Subcutaneous abdominal adipose tissue (tissue), 5 donors: ENCODE measurements around the gene PPP1CC.
"Not testable (repeated sequence)": the region's sequence is repeated elsewhere in the genome, so short reads cannot be mapped to it uniquely, and the experiment has no call there.

Source experiments
- H3K27ac ChIP-seq: one replicate; pipeline ENCODE4 v1.7.0; 2013; ENCODE audit warnings: low read depth, mild to moderate bottlenecking, inconsistent platforms, low read length, moderate library complexity
- H3K27me3 ChIP-seq, 5 donors: one replicate each; pipeline ENCODE4 v1.7.0; 2013; ENCODE audit warnings: low read length in 5 of 5, inconsistent platforms in 1 of 5; ENCODE audit not compliant: control insufficient read depth in 5 of 5, insufficient read depth in 4 of 5
- H3K36me3 ChIP-seq, 5 donors: one replicate each; pipeline ENCODE4 v1.7.0; 2013; ENCODE audit warnings: low read length in 5 of 5; ENCODE audit not compliant: control insufficient read depth in 5 of 5, insufficient read depth in 5 of 5
- H3K4me1 ChIP-seq, 5 donors: one replicate each; pipeline ENCODE4 v1.7.0; 2013; ENCODE audit warnings: low read length in 5 of 5, mild to moderate bottlenecking in 3 of 5, moderate library complexity in 1 of 5; ENCODE audit not compliant: control insufficient read depth in 5 of 5, insufficient read depth in 5 of 5
- H3K4me3 ChIP-seq, 5 donors: one replicate each; pipeline ENCODE4 v1.7.0; 2013; ENCODE audit warnings: low read length in 5 of 5, low read depth in 1 of 5
- H3K9ac ChIP-seq, 5 donors: one replicate each; pipeline ENCODE4 v1.7.0; 2013; ENCODE audit warnings: low read length in 5 of 5, mild to moderate bottlenecking in 4 of 5, moderate library complexity in 3 of 5
- H3K9me3 ChIP-seq, 5 donors: one replicate each; pipeline ENCODE4 v1.7.0; 2013; ENCODE audit warnings: low read length in 5 of 5; ENCODE audit not compliant: control insufficient read depth in 5 of 5
- donor health status: healthy.
- donor health status: healthy.
- donor health status: healthy.
- donor health status: healthy.
- donor health status: healthy.

PPP1CC gene

DNA sequence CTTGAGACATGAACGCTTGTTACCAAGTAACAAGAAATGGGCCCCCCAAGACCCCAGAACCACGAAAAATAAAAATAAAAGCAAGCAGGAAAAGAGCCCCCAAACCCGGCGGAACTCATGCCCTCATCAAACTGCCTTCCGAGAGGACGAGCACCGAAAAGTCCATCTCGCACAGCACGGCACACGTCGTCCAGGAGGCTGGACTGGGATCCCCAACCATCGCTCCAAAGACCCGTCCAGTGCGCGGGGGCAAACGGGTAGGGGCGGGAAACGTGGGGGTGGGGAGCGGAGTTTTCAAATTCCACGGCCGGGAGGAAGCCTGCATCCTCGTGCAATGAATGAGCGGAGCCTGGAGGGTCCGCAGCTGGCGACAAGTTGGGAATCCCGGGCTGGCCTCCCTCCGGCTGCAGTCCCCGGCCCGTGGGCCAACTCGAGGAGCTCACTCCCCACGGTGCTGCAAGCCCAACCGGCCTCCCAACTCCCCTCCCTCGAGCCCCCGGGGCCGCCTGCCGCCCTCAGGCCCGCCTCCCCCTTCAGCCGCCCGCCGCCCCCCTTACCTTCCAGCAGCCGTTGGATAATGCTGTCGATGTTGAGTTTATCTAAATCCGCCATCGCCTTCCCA, 484 bp downstream of the PPP1CC start:
- H3K9ac ChIP-seq: peak overlapping the region; percentile 63 to 92 (median 83)
- H3K27me3 ChIP-seq: no peaks in the 10 kb centered on the region
- H3K4me1 ChIP-seq: peaks cover 11 to 67% (median 63%) of the 10 kb centered on the region in 5 donors
- H3K9me3 ChIP-seq: no peaks in the 10 kb centered on the region
- peaks cover 0 to 3% (median 0%) of the 10 kb centered on the region in 5 donors for H3K36me3 ChIP-seq
- peak overlapping the region; percentile 89 for H3K27ac ChIP-seq
- H3K4me3 ChIP-seq: peak overlapping the region; percentile 82 to 92 (median 88)

GRCh38 chr12:110741341-110742095, 1.2 kb downstream of the PPP1CC start:
- peaks cover 0 to 3% (median 0%) of the 10 kb centered on the region in 5 donors for H3K36me3 ChIP-seq
- H3K4me1 ChIP-seq: peaks cover 11 to 67% (median 63%) of the 10 kb centered on the region in 5 donors
- no peaks in the 10 kb centered on the region for H3K27me3 ChIP-seq
- no peaks in the 10 kb centered on the region for H3K9me3 ChIP-seq
- H3K27ac ChIP-seq: peak overlapping the region; percentile 89
- peak overlapping the region; percentile 82 to 92 (median 88) for H3K4me3 ChIP-seq
- H3K9ac ChIP-seq: peak overlapping the region; percentile 63 to 92 (median 83)

- Histone ChIP-seq H3K36me3 (peaks cover 0 to 11% (median 5%) of the 10 kb centered on the region in 5 donors), H3K9ac (peak overlapping the region in 2 of 5 donors; percentile 46 to 91), H3K9me3 (no peaks in the 10 kb centered on the region), H3K27me3 (no peaks in the 10 kb centered on the region), H3K4me3 (no peak overlapping the region), H3K27ac (no peak overlapping the region), H3K4me1 (peaks cover 11 to 65% (median 62%) of the 10 kb centered on the region in 5 donors)
These were observed 2.8 kb downstream of the PPP1CC start for GRCh38 chr12:110739894-110740293.

GRCh38 chr12:110739488-110739887, 3.2 kb downstream of the PPP1CC start:
- Histone ChIP-seq H3K9me3 (no peaks in the 10 kb centered on the region), H3K27ac (no peak overlapping the region), H3K27me3 (no peaks in the 10 kb centered on the region), H3K4me3 (no peak overlapping the region), H3K4me1 (peaks cover 11 to 61% (median 59%) of the 10 kb centered on the region in 5 donors), H3K36me3 (peaks cover 0 to 11% (median 5%) of the 10 kb centered on the region in 5 donors), H3K9ac (peak overlapping the region in 2 of 5 donors; percentile 10 to 46)

- Histone ChIP-seq H3K27ac (no peak overlapping the region), H3K4me1 (peaks cover 5 to 64% (median 62%) of the 10 kb centered on the region in 5 donors), H3K9ac (peak overlapping the region in 1 of 5 donors; percentile 13), H3K27me3 (no peaks in the 10 kb centered on the region), H3K4me3 (no peak overlapping the region), H3K36me3 (peaks cover 0 to 16% (median 5%) of the 10 kb centered on the region in 5 donors), H3K9me3 (no peaks in the 10 kb centered on the region)
These were observed 5.2 kb downstream of the PPP1CC start for GRCh38 chr12:110737532-110737931.

DNA sequence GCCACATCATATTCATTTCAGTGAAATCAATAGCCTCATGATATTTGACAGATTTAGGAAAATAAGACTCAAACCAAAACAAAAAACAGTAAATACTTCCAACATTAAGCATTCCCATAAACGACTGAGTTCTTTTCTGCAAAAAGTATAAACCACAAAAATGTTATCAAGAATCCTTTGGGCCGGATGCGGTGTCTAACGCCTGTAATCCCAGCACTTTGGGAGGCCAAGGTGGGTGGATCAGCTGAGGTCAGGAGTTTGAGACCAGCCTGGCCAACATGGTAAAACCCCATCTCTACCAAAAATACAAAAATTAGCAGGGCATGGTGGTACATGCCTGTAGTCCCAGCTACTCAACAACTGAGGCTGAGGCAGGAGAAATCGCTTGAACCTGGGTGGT, 5.7 kb downstream of the PPP1CC start:
- Histone ChIP-seq H3K36me3 (peaks cover 0 to 17% (median 5%) of the 10 kb centered on the region in 5 donors), H3K4me1 (peaks cover 5 to 67% (median 64%) of the 10 kb centered on the region in 5 donors)
- not testable (repeated sequence) for H3K9me3 ChIP-seq, H3K27ac ChIP-seq, H3K4me3 ChIP-seq, H3K27me3 ChIP-seq, H3K9ac ChIP-seq

DNA sequence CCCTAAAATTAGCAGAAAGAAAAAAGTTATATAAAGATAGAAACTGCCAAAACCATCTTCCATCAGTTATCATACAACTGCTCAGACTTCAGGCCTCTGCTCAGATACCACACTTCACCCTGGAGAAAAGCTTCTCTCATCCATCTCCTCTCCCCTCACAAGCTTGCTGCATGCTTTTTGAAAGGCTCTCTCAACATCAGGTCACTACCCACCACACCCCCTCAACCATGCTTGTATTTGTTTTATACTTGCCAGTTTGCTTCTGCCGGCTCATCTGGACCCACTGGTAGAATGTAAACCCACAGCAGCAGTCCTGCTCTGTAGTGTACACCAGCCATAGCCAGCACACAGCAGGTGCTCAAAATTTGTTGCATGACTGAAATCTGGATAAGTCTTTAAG, 8.8 kb downstream of the PPP1CC start:
- Histone ChIP-seq H3K36me3 (peaks cover 21 to 47% (median 30%) of the 10 kb centered on the region in 5 donors), H3K27me3 (no peaks in the 10 kb centered on the region), H3K4me1 (peaks cover 5 to 37% (median 34%) of the 10 kb centered on the region in 5 donors), H3K27ac (peak overlapping the region; percentile 11), H3K4me3 (no peak overlapping the region), H3K9me3 (no peaks in the 10 kb centered on the region), H3K9ac (peak overlapping the region in 1 of 5 donors; percentile 52)

DNA sequence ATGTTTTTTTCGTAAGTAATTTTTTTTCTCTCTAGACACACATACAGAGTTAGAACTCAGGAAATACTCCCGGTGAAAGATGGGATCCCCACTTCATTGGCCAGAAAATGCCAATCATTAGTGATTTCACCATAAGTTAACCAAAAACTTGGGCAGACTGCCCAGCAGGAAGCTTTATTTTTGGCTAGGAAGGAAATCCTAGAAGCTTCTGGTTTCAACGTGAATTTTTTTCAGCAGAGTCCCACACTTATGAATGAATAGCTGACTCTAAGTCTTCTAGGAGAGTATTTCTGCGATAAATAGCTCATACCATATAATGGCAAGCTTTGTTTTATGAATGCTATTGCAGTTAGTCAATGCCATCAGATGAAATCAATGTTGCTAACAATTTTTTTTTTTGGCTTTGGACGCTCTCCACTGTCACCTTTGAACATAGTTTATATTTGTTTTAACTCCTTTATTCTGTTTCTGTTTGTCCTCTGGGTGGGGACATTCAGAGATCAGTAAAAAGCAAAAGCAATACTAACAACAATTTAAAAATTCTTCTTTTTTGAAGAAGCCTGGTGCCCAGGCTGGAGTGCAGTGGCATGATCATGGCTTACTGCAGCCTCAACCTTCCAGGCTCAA, 9.5 kb downstream of the PPP1CC start:
- no peaks in the 10 kb centered on the region for H3K27me3 ChIP-seq
- peaks cover 2 to 30% (median 27%) of the 10 kb centered on the region in 5 donors for H3K4me1 ChIP-seq
- H3K36me3 ChIP-seq: peaks cover 27 to 51% (median 36%) of the 10 kb centered on the region in 5 donors
- peak overlapping the region in 2 of 5 donors; percentile 20 to 43 for H3K9ac ChIP-seq
- peak overlapping the region; percentile 29 for H3K27ac ChIP-seq
- H3K4me3 ChIP-seq: peak overlapping the region in 1 of 5 donors; percentile 6
- H3K9me3 ChIP-seq: no peaks in the 10 kb centered on the region

DNA sequence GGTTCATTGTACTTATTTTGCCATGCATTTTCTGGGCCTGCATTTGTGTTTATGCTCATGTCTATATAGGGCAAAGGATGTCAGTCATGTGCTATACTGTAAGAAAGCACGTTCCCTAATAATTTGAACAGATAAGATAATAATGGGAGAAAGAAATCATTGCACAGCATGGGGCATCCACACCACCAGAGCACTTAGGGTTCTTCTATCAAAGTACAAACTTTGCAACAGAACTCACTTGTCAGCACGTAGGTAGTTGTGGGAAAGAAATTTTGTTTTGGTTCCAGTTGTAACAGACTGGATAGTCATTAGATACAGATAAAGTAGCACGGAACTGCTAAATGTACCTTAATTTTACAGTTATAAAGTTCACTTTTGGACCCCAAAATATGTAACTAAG, 10.1 kb downstream of the PPP1CC start:
- Histone ChIP-seq H3K27ac (peak overlapping the region; percentile 29), H3K36me3 (peaks cover 27 to 51% (median 40%) of the 10 kb centered on the region in 5 donors), H3K9ac (no peak overlapping the region), H3K4me3 (no peak overlapping the region), H3K4me1 (peaks cover 2 to 24% (median 23%) of the 10 kb centered on the region in 5 donors), H3K9me3 (no peaks in the 10 kb centered on the region), H3K27me3 (no peaks in the 10 kb centered on the region)
